Ascending aorta (tissue), 2 donors: Measurements from ENCODE around the gene CCDC12. TPM values are rescaled to one million over a fixed set of nuclear protein-coding genes. Genes with fewer than 3 reads are reported as not detected.

Source experiments
- DNase-seq, 2 donors: peaks; one replicate each; pipeline ENCODE4 v3.0.0-alpha.2; 2019; ENCODE audit warnings: low spot score in 2 of 2
- H3K27ac ChIP-seq, 2 donors: fragments of 200-600 bp; sonication (generic); one replicate each; pipeline ENCODE4 v1.5.1; 2016 to 2017; ENCODE audit warnings: mild to moderate bottlenecking in 1 of 2
- H3K27me3 ChIP-seq: fragments of 200-600 bp; sonication (generic); one replicate; pipeline ENCODE4 v1.5.1; 2017
- H3K36me3 ChIP-seq, 2 donors: fragments of 200-600 bp; sonication (generic); one replicate each; pipeline ENCODE4 v1.5.1; 2016
- H3K4me1 ChIP-seq, 2 donors: fragments of 200-600 bp; sonication (generic); one replicate each; pipeline ENCODE4 v1.5.1; 2016 to 2017; ENCODE audit warnings: mild to moderate bottlenecking in 1 of 2
- H3K4me3 ChIP-seq, 2 donors: fragments of 200-600 bp; sonication (generic); one replicate each; pipeline ENCODE4 v1.5.1; 2016 to 2017; ENCODE audit warnings: mild to moderate bottlenecking in 1 of 2
- H3K9me3 ChIP-seq, 2 donors: fragments of 200-600 bp; sonication (generic); one replicate each; pipeline ENCODE4 v1.5.1; 2016
- intact Hi-C: fragments of 100-400 bp; cut with DNase I; formaldehyde crosslinking; loops from one replicate; pipeline ENCODE4 v1.15.1; 2023
- total RNA-seq: library from RNA; depleted of rRNA; stranded (reverse); fragments of >200 nt; gene quantifications from one replicate; pipeline ENCODE4 v1.1.0, GENCODE V29; 2016
- TF ChIP-seq, protein P1 (sequence below), 3 experiments: fragments of 200-600 bp in 2 of 3; fragments of 450-650 bp in 1 of 3; sonication (generic) in 2 of 3; IDR thresholded peaks; one replicate each; pipeline ENCODE4 v1.5.1; 2016 to 2019; ENCODE audit warnings: antibody characterized with exemption in 3 of 3, mild to moderate bottlenecking in 1 of 3, moderate library complexity in 1 of 3

Gene CCDC12
- total RNA-seq, 1 donor from 2014 or later = 34.3 TPM

- peak overlapping the region; percentile 84 to 89 for H3K4me3 ChIP-seq
- TF ChIP-seq, protein P1, sequence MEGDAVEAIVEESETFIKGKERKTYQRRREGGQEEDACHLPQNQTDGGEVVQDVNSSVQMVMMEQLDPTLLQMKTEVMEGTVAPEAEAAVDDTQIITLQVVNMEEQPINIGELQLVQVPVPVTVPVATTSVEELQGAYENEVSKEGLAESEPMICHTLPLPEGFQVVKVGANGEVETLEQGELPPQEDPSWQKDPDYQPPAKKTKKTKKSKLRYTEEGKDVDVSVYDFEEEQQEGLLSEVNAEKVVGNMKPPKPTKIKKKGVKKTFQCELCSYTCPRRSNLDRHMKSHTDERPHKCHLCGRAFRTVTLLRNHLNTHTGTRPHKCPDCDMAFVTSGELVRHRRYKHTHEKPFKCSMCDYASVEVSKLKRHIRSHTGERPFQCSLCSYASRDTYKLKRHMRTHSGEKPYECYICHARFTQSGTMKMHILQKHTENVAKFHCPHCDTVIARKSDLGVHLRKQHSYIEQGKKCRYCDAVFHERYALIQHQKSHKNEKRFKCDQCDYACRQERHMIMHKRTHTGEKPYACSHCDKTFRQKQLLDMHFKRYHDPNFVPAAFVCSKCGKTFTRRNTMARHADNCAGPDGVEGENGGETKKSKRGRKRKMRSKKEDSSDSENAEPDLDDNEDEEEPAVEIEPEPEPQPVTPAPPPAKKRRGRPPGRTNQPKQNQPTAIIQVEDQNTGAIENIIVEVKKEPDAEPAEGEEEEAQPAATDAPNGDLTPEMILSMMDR (IDR thresholded peaks at IDR 0.05) = no peak
- H3K4me1 ChIP-seq = peaks cover 6 to 15% of the 10 kb centered on the region in 2 donors
- intact Hi-C loops = no loop called here
- no peaks in the 10 kb centered on the region for H3K9me3 ChIP-seq
- H3K36me3 ChIP-seq = no peaks in the 10 kb centered on the region
- H3K27ac ChIP-seq = peak overlapping the region; percentile 74 to 83
- no peaks in the 10 kb centered on the region for H3K27me3 ChIP-seq
- no peak for DNase-seq
Measured at GRCh38 chr3:46881596-46882376, 94.8 kb downstream of the CCDC12 start.

- DNase-seq = no peak
- peaks cover 6 to 15% of the 10 kb centered on the region in 2 donors for H3K4me1 ChIP-seq
- no peaks in the 10 kb centered on the region for H3K36me3 ChIP-seq
- no peaks in the 10 kb centered on the region for H3K9me3 ChIP-seq
- no peaks in the 10 kb centered on the region for H3K27me3 ChIP-seq
- peak overlapping the region; percentile 84 to 89 for H3K4me3 ChIP-seq
- H3K27ac ChIP-seq = peak overlapping the region; percentile 74 to 83
- TF ChIP-seq, protein P1 (IDR thresholded peaks at IDR 0.05) = no peak
- intact Hi-C loops = no loop called here
Measured at GRCh38 chr3:46880884-46881595, 95.5 kb downstream of the CCDC12 start.

GRCh38 chr3:46878781-46879436 is 97.6 kb downstream of the CCDC12 start:
- Histone ChIP-seq H3K27ac (peak overlapping the region in 1 of 2 donors; percentile 21), H3K36me3 (no peaks in the 10 kb centered on the region), H3K27me3 (no peaks in the 10 kb centered on the region), H3K4me1 (peaks cover 16 to 22% of the 10 kb centered on the region in 2 donors), H3K9me3 (no peaks in the 10 kb centered on the region), H3K4me3 (no peak overlapping the region)
- intact Hi-C loops = no loop called here
- no peak for DNase-seq
- TF ChIP-seq, protein P1 (IDR thresholded peaks at IDR 0.05) = no peak

GRCh38 chr3:46877406-46878125 is 99.0 kb downstream of the CCDC12 start, which contains the start of gene PTH1R:
TSS of gene PTH1R (plus strand) at chr3:46877721. CDS start at chr3:46883560, 5,839 bp downstream.
- DNase-seq = no peak
- H3K27ac ChIP-seq = peak within 1 kb of the TSS; percentile 3 to 21
- intact Hi-C loops = no loop called here

More at GRCh38 chr3:46877406-46878125, 99.0 kb downstream of the CCDC12 start, which contains the start of gene PTH1R:
- TF ChIP-seq, protein P1 (IDR thresholded peaks at IDR 0.05) = no peak
- Histone ChIP-seq H3K27me3 (no peaks in the 10 kb centered on the region), H3K4me1 (peaks cover 18 to 28% of the 10 kb centered on the region in 2 donors), H3K9me3 (no peaks in the 10 kb centered on the region), H3K4me3 (no peak within 1 kb of the TSS), H3K36me3 (no peaks in the 10 kb centered on the region)
